Mucosa of stomach (tissue), 1 donor: Measurements from ENCODE around the gene IQCE.

Source experiments
- H3K27me3 ChIP-seq: one replicate; pipeline ENCODE4 v1.7.0; 2013; ENCODE audit warnings: mild to moderate bottlenecking, low read length; ENCODE audit not compliant: control insufficient read depth, insufficient read depth
- H3K36me3 ChIP-seq: one replicate; pipeline ENCODE4 v1.7.0; 2013; ENCODE audit warnings: low read length; ENCODE audit not compliant: control insufficient read depth, insufficient read depth
- H3K4me1 ChIP-seq: one replicate; pipeline ENCODE4 v1.7.0; 2013; ENCODE audit warnings: mild to moderate bottlenecking, low read length; ENCODE audit not compliant: control insufficient read depth, insufficient read depth
- H3K4me3 ChIP-seq: one replicate; pipeline ENCODE4 v1.7.0; 2013; ENCODE audit warnings: low read length
- H3K9ac ChIP-seq: one replicate; pipeline ENCODE4 v1.7.0; 2013; ENCODE audit warnings: mild to moderate bottlenecking, low read length, moderate library complexity
- H3K9me3 ChIP-seq: one replicate; pipeline ENCODE4 v1.7.0; 2013; ENCODE audit warnings: mild to moderate bottlenecking, low read length, moderate library complexity; ENCODE audit not compliant: control insufficient read depth
- donor health status: Pancreatic carcinoma.

IQCE gene

DNA sequence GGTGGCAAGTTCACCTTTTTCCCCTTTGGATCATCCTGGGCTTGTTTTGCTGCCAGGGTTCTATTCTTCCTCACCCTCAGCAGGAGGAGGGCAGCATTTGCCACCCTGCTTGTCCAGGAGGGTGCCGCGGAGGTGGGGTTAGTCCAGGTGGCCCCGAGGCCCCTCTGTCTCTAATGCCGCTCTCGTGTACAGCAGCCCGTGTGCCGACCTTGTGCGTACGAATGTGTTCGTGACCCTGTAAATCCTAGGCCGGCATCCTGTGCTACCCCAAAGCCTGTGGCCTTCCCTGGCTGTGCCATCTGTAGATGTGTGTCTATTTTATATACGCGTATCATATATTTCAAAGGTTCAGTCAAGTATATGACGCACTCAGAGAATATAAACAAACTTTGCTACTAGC, 10.6 kb downstream of the IQCE start:
- no peaks in the 10 kb centered on the region for H3K9me3 ChIP-seq
- no peaks in the 10 kb centered on the region for H3K27me3 ChIP-seq
- H3K4me3 ChIP-seq = no peak overlapping the region
- H3K4me1 ChIP-seq = peaks cover 41% of the 10 kb centered on the region
- no peak overlapping the region for H3K9ac ChIP-seq
- H3K36me3 ChIP-seq = peaks cover 4% of the 10 kb centered on the region

DNA sequence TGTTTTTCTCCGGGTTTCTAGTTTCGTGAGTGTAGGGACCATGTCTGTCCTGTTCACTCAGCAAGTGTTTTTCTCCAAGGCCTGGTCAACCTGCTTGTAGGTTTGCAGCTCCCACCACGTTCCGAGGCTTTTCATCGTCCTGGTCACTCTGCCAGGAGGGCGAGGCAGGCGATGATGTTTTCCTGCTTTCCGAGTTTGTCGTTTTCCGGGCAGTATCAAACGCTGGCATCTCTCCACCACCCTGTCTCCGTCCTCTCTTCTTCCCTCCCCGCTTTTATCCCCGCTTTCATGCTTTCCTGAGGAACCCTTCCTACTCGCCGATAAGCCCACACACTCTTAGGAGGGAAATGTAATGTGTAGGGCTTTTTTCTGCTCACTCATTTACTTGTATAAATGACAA, 11.2 kb downstream of the IQCE start:
- peaks cover 6% of the 10 kb centered on the region for H3K36me3 ChIP-seq
- no peak overlapping the region for H3K9ac ChIP-seq
- H3K4me3 ChIP-seq = no peak overlapping the region
- H3K9me3 ChIP-seq = no peaks in the 10 kb centered on the region
- H3K27me3 ChIP-seq = no peaks in the 10 kb centered on the region
- H3K4me1 ChIP-seq = peaks cover 37% of the 10 kb centered on the region

DNA sequence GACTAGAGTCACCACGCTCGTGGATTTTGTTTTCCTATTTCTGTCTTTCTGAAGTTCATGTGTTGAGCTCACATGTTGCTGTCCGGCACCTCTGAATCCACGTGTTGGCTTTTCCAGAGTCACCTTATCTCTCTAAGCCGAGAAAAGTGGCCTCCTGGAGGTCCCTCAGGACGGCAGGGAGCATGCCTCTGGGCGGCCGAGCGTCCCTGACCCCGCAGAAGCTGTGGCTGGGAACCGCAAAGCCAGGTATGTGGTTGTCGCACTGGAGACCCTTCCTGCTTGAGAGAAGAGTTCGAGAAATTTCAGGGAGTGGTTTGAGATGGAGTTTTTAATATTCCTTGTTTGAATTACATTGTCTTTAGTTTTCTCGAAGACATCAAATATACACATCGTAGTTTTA, 12.6 kb downstream of the IQCE start:
- no peaks in the 10 kb centered on the region for H3K27me3 ChIP-seq
- peaks cover 6% of the 10 kb centered on the region for H3K36me3 ChIP-seq
- no peak overlapping the region for H3K4me3 ChIP-seq
- peaks cover 31% of the 10 kb centered on the region for H3K4me1 ChIP-seq
- H3K9me3 ChIP-seq = no peaks in the 10 kb centered on the region
- no peak overlapping the region for H3K9ac ChIP-seq

DNA sequence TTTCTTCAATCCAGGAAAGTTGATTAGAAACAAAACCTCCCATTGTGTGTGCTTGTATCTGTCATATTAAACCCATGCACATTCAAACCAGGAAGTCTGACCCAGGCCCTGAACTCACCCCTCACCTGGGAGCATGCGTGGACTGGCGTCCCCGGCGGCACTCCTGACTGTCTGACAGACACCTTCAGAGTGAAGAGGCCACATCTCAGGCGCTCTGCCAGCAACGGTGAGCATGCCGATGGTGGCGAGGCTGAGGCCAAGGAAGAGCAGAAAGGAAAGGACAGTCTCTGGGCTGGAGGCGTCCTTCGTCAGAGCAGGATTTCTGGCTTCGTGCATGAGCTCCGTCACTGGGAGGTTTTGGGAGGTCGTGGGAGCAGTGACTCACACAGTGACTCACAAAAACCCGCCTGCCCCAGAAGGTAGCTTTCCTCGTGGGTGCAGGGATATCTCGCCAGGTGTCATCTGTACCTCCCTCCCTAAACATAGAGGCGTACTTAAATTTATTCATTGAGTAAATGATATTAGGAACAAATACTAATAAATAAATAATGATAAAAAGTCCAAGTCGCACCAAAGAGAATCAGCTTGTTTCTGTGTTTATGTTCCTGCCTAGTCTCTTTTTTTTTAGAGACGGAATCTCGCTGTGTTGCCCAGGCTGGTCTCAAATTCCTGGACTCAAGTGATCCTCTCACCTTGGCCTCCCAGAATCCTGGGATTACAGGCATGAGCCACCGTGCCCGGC, 13.5 kb downstream of the IQCE start:
- peaks cover 6% of the 10 kb centered on the region for H3K36me3 ChIP-seq
- no peaks in the 10 kb centered on the region for H3K27me3 ChIP-seq
- no peaks in the 10 kb centered on the region for H3K9me3 ChIP-seq
- no peak overlapping the region for H3K4me3 ChIP-seq
- peaks cover 31% of the 10 kb centered on the region for H3K4me1 ChIP-seq
- no peak overlapping the region for H3K9ac ChIP-seq

DNA sequence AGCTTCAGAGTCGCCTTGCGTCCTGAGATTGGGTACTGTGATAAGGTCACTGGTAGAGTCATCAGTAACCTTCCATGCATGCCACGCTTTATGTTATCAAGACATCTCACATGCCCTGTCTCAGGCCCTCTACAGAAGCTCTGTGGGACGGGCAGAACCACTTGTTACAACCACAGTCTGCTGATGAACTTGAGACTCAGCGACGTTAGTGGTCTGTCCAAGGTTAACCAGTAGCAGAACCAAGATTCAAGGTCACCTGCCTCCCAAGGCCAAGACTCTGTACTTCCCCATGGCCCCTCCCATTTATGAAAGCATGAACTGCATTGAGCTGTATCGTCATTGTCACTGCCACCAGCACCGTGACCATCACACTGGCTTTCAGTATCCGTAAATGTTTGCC, 15.0 kb downstream of the IQCE start:
- Histone ChIP-seq H3K9ac (no peak overlapping the region), H3K27me3 (no peaks in the 10 kb centered on the region), H3K36me3 (peaks cover 6% of the 10 kb centered on the region), H3K4me1 (peaks cover 31% of the 10 kb centered on the region), H3K9me3 (no peaks in the 10 kb centered on the region), H3K4me3 (no peak overlapping the region)

DNA sequence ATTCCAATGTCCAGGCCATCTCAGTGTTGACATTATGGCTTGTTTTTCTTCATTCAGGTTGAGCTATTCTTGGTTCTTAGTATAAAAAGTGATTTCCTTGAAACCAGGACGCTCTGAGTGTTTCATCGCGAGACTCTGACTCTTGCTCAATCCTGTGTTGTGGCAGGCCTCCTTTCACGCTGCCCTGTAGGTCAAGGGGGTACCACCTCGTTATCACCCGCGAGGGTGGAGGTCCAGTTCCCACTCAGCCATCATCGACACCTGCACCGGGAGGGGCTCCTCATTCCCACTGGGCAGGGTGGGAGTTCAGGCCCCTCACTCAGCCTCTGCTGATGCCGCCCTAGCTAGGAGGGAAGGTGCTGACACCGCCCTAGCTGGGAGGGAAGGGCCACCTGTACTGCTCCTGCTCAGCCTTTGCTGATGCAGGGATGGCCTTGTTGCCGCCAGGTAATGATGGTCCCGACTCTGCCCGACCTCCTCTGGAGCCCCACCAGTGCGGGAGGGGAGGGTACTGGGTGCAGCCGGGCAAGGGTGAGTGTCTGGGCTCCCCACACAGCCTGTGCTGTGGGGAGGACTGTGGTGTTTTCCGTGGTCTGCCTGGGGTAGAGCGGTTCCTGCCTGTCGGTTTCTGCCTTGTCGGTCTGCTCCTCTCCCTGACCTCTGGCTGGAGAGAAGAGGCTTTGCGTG, 16.4 kb downstream of the IQCE start:
- H3K9me3 ChIP-seq = no peaks in the 10 kb centered on the region
- H3K36me3 ChIP-seq = peaks cover 6% of the 10 kb centered on the region
- H3K4me3 ChIP-seq = no peak overlapping the region
- peaks cover 20% of the 10 kb centered on the region for H3K4me1 ChIP-seq
- no peak overlapping the region for H3K9ac ChIP-seq
- H3K27me3 ChIP-seq = no peaks in the 10 kb centered on the region

DNA sequence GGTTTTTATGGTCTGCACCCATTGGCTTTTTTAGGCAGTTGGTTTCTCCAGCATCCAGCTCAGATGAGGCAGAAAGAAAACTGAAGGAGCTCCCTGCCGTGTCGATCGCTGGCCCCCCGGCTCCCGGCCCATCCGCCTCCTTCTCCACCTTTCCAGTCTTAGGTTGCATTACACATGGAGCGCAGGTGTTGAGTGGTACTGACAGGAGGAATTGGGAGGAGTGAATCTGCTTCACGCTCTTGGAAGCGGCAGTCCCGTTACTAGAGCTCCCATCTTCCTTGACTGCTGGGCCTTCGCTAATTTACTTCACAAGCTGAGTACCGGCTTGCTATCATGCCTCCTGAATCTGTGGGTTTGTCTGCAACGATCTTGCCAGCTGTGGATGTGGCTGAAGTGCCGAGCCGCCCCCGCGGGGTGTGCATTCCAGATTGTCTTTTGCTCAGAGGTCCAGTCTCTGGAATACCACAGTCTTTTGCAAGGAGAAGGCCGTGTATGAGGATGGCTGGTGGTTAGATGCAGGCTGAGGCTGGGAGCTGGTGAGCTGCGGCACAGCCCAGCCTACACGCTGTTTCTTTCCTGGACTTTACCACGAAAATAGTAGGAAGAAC, 17.1 kb downstream of the IQCE start:
- no peak overlapping the region for H3K9ac ChIP-seq
- H3K9me3 ChIP-seq = no peaks in the 10 kb centered on the region
- no peaks in the 10 kb centered on the region for H3K27me3 ChIP-seq
- H3K4me1 ChIP-seq = peaks cover 18% of the 10 kb centered on the region
- H3K4me3 ChIP-seq = no peak overlapping the region
- peaks cover 6% of the 10 kb centered on the region for H3K36me3 ChIP-seq

DNA sequence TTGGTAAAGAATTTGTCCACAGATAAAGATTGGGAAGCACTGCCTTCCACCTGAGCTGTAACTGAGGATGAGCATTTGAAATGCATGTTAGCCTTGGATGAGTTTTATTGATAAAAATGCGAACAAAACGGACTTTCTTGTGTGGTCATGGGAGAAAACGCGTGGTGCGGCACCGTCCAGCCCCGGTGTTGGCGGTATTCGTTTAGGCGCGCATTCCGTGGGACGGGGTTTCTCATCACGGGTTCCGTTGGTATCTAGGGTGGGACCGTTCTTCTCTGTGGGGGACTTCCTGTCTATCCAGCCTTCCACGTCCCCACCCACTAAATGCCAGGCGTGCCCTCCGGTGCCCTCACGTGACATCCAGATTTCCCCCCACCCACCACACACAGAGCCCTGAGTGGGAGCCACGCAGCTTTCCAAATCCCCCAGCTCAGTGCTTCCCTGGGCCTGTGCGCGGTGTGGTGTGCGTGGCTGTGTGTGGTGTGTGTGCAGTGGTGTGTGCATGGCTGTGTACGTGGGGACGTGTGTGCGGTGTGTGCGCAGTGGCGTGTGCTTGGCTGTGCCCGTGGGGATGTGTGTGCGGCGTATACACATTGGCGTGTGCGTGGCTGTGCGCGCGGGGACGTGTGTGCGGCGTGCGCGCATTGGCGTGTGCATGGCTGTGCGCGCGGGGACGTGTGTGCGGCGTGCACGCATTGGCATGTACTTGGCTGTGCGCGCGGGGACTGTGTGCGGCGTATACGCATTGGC, 18.1 kb downstream of the IQCE start:
- Histone ChIP-seq H3K9me3 (no peaks in the 10 kb centered on the region), H3K9ac (no peak overlapping the region), H3K4me3 (no peak overlapping the region), H3K4me1 (peaks cover 10% of the 10 kb centered on the region), H3K36me3 (peaks cover 6% of the 10 kb centered on the region), H3K27me3 (no peaks in the 10 kb centered on the region)

DNA sequence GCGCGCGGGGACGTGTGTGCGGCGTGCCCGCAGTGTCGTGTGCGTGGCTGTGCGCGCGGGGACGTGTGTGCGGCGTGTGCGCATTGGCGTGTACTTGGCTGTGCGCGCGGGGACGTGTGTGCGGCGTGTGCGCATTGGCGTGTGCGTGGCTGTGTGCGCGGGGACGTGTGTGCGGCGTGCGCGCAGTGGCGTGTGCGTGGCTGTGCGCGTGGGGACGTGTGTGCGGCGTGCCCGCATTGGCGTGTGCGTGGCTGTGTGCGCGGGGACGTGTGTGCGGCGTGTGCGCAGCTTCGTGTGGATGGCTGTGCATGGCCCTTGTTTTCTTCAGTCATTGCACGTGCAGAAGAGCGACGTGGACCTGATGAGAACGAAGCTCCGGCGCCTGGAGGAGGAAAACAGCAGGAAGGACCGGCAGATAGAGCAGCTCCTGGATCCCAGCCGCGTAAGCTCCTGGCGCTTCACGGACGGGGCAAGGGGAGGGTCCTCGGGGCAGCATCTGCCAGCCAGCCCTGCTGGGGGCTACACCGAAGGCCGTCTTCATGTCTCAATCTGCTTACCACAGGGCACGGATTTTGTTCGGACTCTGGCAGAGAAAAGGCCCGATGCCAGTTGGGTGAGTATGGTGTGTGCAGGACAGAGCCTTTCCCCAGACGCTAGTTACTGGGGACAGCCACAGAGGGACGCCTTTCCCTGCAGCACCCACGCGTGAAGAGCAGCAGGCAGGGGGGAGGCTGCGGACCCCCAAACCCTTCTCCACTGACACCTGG, 19.3 kb downstream of the IQCE start:
- no peaks in the 10 kb centered on the region for H3K9me3 ChIP-seq
- peaks cover 11% of the 10 kb centered on the region for H3K36me3 ChIP-seq
- no peaks in the 10 kb centered on the region for H3K27me3 ChIP-seq
- no peak overlapping the region for H3K9ac ChIP-seq
- no peaks in the 10 kb centered on the region for H3K4me1 ChIP-seq
- no peak overlapping the region for H3K4me3 ChIP-seq

DNA sequence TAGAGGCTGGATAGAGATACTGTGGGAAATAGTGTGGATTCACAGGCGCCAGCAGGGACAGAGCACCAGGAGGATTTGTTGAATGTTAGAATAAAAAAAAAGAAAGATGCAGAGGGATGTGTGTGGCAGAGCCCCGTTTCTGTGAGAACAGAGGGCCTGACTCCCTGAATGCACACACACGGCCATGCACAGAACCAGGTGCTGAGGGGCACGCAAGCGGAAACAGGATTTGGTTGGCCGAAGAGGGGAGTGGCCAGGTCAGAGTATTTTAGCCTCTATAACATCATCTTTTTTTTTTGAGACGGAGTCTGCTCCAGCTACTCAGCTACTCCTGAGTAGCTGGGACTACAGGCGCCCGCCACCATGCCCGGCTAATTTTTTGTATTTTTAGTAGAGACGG, 21.9 kb downstream of the IQCE start:
- peaks cover 6% of the 10 kb centered on the region for H3K36me3 ChIP-seq
- H3K9me3 ChIP-seq = no peaks in the 10 kb centered on the region
- no peaks in the 10 kb centered on the region for H3K4me1 ChIP-seq
- H3K9ac ChIP-seq = no peak overlapping the region
- H3K27me3 ChIP-seq = no peaks in the 10 kb centered on the region
- H3K4me3 ChIP-seq = no peak overlapping the region

DNA sequence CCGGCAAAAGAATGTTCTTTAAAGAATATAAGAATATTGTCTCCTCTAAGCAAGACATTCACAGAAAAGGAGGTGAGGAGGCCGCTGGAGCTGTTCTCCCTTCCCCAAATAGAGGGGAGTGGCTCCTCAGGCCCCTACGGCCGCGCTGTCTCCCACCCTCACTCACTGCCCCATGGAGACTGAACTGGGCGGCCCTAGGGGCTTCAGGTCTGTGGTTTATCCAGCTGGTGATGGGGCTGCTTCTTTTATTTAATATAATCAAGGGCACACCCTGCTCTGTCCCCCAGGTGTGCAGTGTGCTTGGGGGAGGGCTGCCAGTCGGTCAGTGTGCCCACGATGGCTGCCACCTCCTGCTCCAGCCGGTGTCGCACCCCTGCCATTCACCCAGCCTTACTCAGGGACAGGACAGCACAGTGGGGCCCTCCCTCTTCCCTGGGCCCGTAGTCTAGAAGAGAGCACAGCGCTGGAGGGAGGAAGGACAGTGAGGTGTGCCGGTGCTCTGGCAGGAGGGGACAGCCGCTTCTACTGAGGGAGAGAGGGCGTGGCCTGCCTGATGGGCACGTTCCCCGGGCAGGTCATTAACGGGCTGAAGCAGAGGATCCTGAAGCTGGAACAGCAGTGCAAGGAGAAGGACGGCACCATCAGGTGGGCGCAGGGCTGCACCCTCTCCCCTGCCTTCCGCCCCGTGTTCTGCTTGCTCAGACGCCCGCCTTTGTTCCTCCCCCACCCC, 23.4 kb downstream of the IQCE start:
- H3K27me3 ChIP-seq = no peaks in the 10 kb centered on the region
- no peak overlapping the region for H3K4me3 ChIP-seq
- no peaks in the 10 kb centered on the region for H3K9me3 ChIP-seq
- H3K9ac ChIP-seq = no peak overlapping the region
- H3K4me1 ChIP-seq = no peaks in the 10 kb centered on the region
- H3K36me3 ChIP-seq = peaks cover 6% of the 10 kb centered on the region
